NCI-H1105 treated with DMSO at 0.1 percent for 48 hours (cell line): Measurements from ENCODE around the gene CEACAM7.

Experiments used
- DNase-seq: peaks from one replicate; lab custom pipeline; 2025; lab: John Stamatoyannopoulos, UW

CEACAM7 gene

GRCh38 chr19:41700381-41701195 lies 12.5 kb upstream of the CEACAM7 start:
- no peak for DNase-seq

- no peak for DNase-seq
Observed at GRCh38 chr19:41699968-41700323, 11.9 kb upstream of the CEACAM7 start.

- DNase-seq = no peak
Observed at GRCh38 chr19:41699231-41699967, 11.3 kb upstream of the CEACAM7 start.

- DNase-seq = no peak
Observed at GRCh38 chr19:41698746-41699230, 10.7 kb upstream of the CEACAM7 start.

GRCh38 chr19:41697198-41697855 lies 9.3 kb upstream of the CEACAM7 start:
- no peak for DNase-seq

GRCh38 chr19:41696402-41697197 lies 8.5 kb upstream of the CEACAM7 start:
- no peak for DNase-seq

- no peak for DNase-seq
Observed at GRCh38 chr19:41695745-41696144, 7.7 kb upstream of the CEACAM7 start.

- DNase-seq = no peak
Observed at GRCh38 chr19:41694831-41695635, 7.0 kb upstream of the CEACAM7 start.

GRCh38 chr19:41694196-41694595 lies 6.1 kb upstream of the CEACAM7 start:
- DNase-seq = no peak

GRCh38 chr19:41691268-41691970 lies 3.3 kb upstream of the CEACAM7 start:
- no peak for DNase-seq

- no peak for DNase-seq
Observed at GRCh38 chr19:41690801-41691065, 2.7 kb upstream of the CEACAM7 start.

- DNase-seq = no peak
Observed at GRCh38 chr19:41689993-41690800, 2.1 kb upstream of the CEACAM7 start.

GRCh38 chr19:41688687-41689086 lies 617 bp upstream of the CEACAM7 start:
- no peak for DNase-seq

GRCh38 chr19:41687419-41687818 lies 651 bp downstream of the CEACAM7 start:
- DNase-seq = no peak

GRCh38 chr19:41682437-41682836 lies 5.6 kb downstream of the CEACAM7 start:
- no peak for DNase-seq

- DNase-seq = no peak
Observed at GRCh38 chr19:41671486-41671885, 16.6 kb downstream of the CEACAM7 start.

GRCh38 chr19:41670755-41671154 lies 17.3 kb downstream of the CEACAM7 start:
- DNase-seq = no peak

GRCh38 chr19:41668315-41668714 lies 19.8 kb downstream of the CEACAM7 start:
- DNase-seq = no peak

GRCh38 chr19:41666075-41666474 lies 22.0 kb downstream of the CEACAM7 start:
- no peak for DNase-seq

GRCh38 chr19:41657157-41657556 lies 30.9 kb downstream of the CEACAM7 start:
- DNase-seq = no peak
